SK-N-SH (cell line): ENCODE measurements around the gene LDB2. TPM values are rescaled to one million over a fixed set of nuclear protein-coding genes. Genes with fewer than 3 reads are reported as not detected.

Experiments used
- CTCF ChIA-PET: fragments of 300-600, 350-600 bp; formaldehyde crosslinking; extraction: SDS; loops from one replicate; lab custom pipeline; 2021; lab: Yijun Ruan, JAX
- POLR2A ChIA-PET: fragments of 350-600 bp; sonication (Branson Sonifier 250); formaldehyde crosslinking; extraction: SDS; loops from one replicate; lab custom pipeline; 2020; ENCODE audit warnings: antibody characterized with exemption, inconsistent platforms; lab: Yijun Ruan, JAX
- DNase-seq: peaks from one replicate; pipeline ENCODE4 v3.0.0; 2012
- H2AFZ ChIP-seq: fragments of 200-600 bp; sonication (generic); 2 replicates; pipeline ENCODE4 v1.8.1; 2016; ENCODE audit warnings: antibody characterized with exemption, mild to moderate bottlenecking, low read depth
- H3F3A ChIP-seq: fragments of 200-600 bp; sonication (generic); replicated peaks from 2 replicates; pipeline ENCODE3; 2016; ENCODE audit warnings: antibody characterized with exemption, mild to moderate bottlenecking; ENCODE audit not compliant: insufficient read depth
- H3K27ac ChIP-seq, 2 experiments: fragments of 200-500 bp in 1 of 2; fragments of 200-600 bp in 1 of 2; sonication (Bioruptor generic) in 1 of 2; sonication (generic), shearing (Covaris generic) in 1 of 2; 2 replicates each; pipeline versions ENCODE4 v1.5.1 to v1.6.1; 2014 to 2016; ENCODE audit warnings: low read depth in 2 of 2, inconsistent platforms in 1 of 2, low read length in 1 of 2, mild to moderate bottlenecking in 1 of 2, mixed read lengths in 1 of 2
- H3K27me3 ChIP-seq: fragments of 200-600 bp; sonication (generic), shearing (Covaris generic); 2 replicates; pipeline ENCODE4 v1.6.1; 2016; ENCODE audit warnings: mixed run types; ENCODE audit not compliant: insufficient read depth
- H3K36me3 ChIP-seq, 2 experiments: fragments of 200-500 bp in 1 of 2; fragments of 200-600 bp in 1 of 2; sonication (Bioruptor generic) in 1 of 2; sonication (generic) in 1 of 2; replicated peaks in 1 of 2; 2 replicates each; pipeline versions ENCODE3 to v1.5.1; 2014 to 2016; ENCODE audit warnings: low read length in 1 of 2, mild to moderate bottlenecking in 1 of 2; ENCODE audit not compliant: insufficient read depth in 2 of 2, control insufficient read depth in 1 of 2
- H3K4me1 ChIP-seq, 2 experiments: fragments of 200-500 bp in 1 of 2; fragments of 200-600 bp in 1 of 2; sonication (Bioruptor generic) in 1 of 2; sonication (generic), shearing (Covaris generic) in 1 of 2; 2 replicates each; pipeline versions ENCODE4 v1.5.1 to v1.6.1; 2014 to 2016; ENCODE audit warnings: low read depth in 1 of 2, low read length in 1 of 2, mixed run types in 1 of 2; ENCODE audit not compliant: insufficient read depth in 2 of 2, control insufficient read depth in 1 of 2
- H3K4me2 ChIP-seq: fragments of 200-600 bp; sonication (generic), shearing (Covaris generic); 2 replicates; pipeline ENCODE4 v1.6.1; 2017; ENCODE audit warnings: mixed run types
- H3K4me3 ChIP-seq, 2 experiments: fragments of 200-500 bp in 1 of 2; fragments of 200-600 bp in 1 of 2; sonication (Bioruptor generic) in 1 of 2; sonication (generic), shearing (Covaris generic) in 1 of 2; 2 replicates each; pipeline versions ENCODE4 v1.5.1 to v1.8.1; 2014 to 2016; ENCODE audit warnings: low read depth in 2 of 2, inconsistent platforms in 1 of 2, low read length in 1 of 2, mild to moderate bottlenecking in 1 of 2, mixed read lengths in 1 of 2, moderate library complexity in 1 of 2
- H3K79me2 ChIP-seq: fragments of 200-600 bp; sonication (generic); 2 replicates; pipeline ENCODE4 v1.8.1; 2017; ENCODE audit warnings: mild to moderate bottlenecking; ENCODE audit not compliant: insufficient read depth
- H3K9ac ChIP-seq: fragments of 200-600 bp; sonication (generic); 2 replicates; pipeline ENCODE4 v1.6.1; 2017; ENCODE audit warnings: mixed run types
- H3K9me2 ChIP-seq: fragments of 200-600 bp; sonication (generic); 2 replicates; pipeline ENCODE4 v1.6.1; 2017; ENCODE audit warnings: mixed run types
- H3K9me3 ChIP-seq: fragments of 200-600 bp; sonication (generic); 2 replicates; pipeline ENCODE4 v1.6.1; 2017; ENCODE audit warnings: mixed run types, mild to moderate bottlenecking, moderate library complexity
- H4K20me1 ChIP-seq: fragments of 200-600 bp; sonication (generic); 2 replicates; pipeline ENCODE4 v1.6.1; 2017; ENCODE audit warnings: mild to moderate bottlenecking, mixed run types; ENCODE audit not compliant: insufficient read depth
- CHD2 ChIP-seq: fragments of 150-350 bp; IDR thresholded peaks from 2 replicates; pipeline ENCODE4 v1.6.1; 2018; ENCODE audit warnings: low read length; ENCODE audit not compliant: partially characterized antibody
- CTCF ChIP-seq: fragments of 200-600 bp; sonication (generic); IDR thresholded peaks from 2 replicates; pipeline ENCODE4 v1.6.1; 2017; ENCODE audit warnings: antibody characterized with exemption, mild to moderate bottlenecking, moderate library complexity
- ELF1 ChIP-seq: IDR thresholded peaks from 2 replicates; pipeline ENCODE4 v1.4.0; 2012
- FOSL2 ChIP-seq: IDR thresholded peaks from 2 replicates; pipeline ENCODE4 v1.4.0; 2012; ENCODE audit warnings: low read depth, mild to moderate bottlenecking, moderate library complexity, borderline replicate concordance
- IRF3 ChIP-seq: fragments of 150-350 bp; IDR thresholded peaks from 2 replicates; pipeline ENCODE4 v1.6.1; 2016; ENCODE audit warnings: mild to moderate bottlenecking, low read depth, low read length
- MEF2A ChIP-seq: IDR thresholded peaks from 2 replicates; pipeline ENCODE4 v1.4.0; 2012; ENCODE audit warnings: low read depth, borderline replicate concordance
- PBX3 ChIP-seq: IDR thresholded peaks from 2 replicates; pipeline ENCODE4; 2012
- POLR2AphosphoS5 ChIP-seq: IDR thresholded peaks from 2 replicates; pipeline ENCODE4 v1.6.1; 2012; ENCODE audit warnings: low read depth, low read length
- RCOR1 ChIP-seq: fragments of 150-350 bp; IDR thresholded peaks from 2 replicates; pipeline ENCODE4 v1.6.1; 2017; ENCODE audit warnings: antibody characterized with exemption, low read length
- RXRA ChIP-seq: IDR thresholded peaks from 2 replicates; pipeline ENCODE4 v1.4.0; 2012; ENCODE audit warnings: low read depth, mild to moderate bottlenecking, borderline replicate concordance
- SIN3A ChIP-seq: IDR thresholded peaks from 2 replicates; pipeline ENCODE4 v1.6.1; 2012; ENCODE audit warnings: low read depth, mild to moderate bottlenecking, low read length, moderate library complexity, borderline replicate concordance
- TAF1 ChIP-seq: IDR thresholded peaks from 2 replicates; pipeline ENCODE4 v1.6.1; 2012; ENCODE audit warnings: low read depth, mild to moderate bottlenecking, low read length, moderate library complexity, borderline replicate concordance
- TEAD4 ChIP-seq: IDR thresholded peaks from 2 replicates; pipeline ENCODE4 v1.4.0; 2012; ENCODE audit warnings: mild to moderate bottlenecking, borderline replicate concordance; ENCODE audit not compliant: insufficient read depth
- USF1 ChIP-seq: IDR thresholded peaks from 2 replicates; pipeline ENCODE4 v1.4.0; 2012; ENCODE audit warnings: low read depth, borderline replicate concordance
- YY1 ChIP-seq: IDR thresholded peaks from 2 replicates; pipeline ENCODE4 v1.4.0; 2012; ENCODE audit warnings: low read depth, mild to moderate bottlenecking
- polyA plus RNA-seq, 3 experiments: library from polyadenylated mRNA; depleted of rRNA; stranded (reverse); fragments of >200 nt; gene quantifications; 2 replicates each; pipeline ENCODE4 v1.2.3, GENCODE V29; 2012
- TF ChIP-seq, protein P1 (sequence below): IDR thresholded peaks from 2 replicates; pipeline ENCODE4 v1.4.0; 2012; ENCODE audit warnings: low read depth

Gene LDB2
- polyA plus RNA-seq, 1 of the 3 experiments (the other 2 are of a cell fraction), result 11.0 TPM

- Histone ChIP-seq H3K9me3 (no peaks in the 10 kb centered on the region), H3K79me2 (no peaks in the 10 kb centered on the region), H3F3A (peaks cover 7% of the 10 kb centered on the region), H3K9ac (no peak overlapping the region), H2AFZ (no peak overlapping the region), H3K27ac (no peak overlapping the region), H3K9me2 (no peaks in the 10 kb centered on the region), H3K36me3 (peaks cover 0 to 6% of the 10 kb centered on the region in 2 experiments), H3K4me1 (peaks cover 0 to 8% of the 10 kb centered on the region in 2 experiments; a peak in 1 of 4 replicates), H4K20me1 (no peaks in the 10 kb centered on the region), H3K4me3 (no peak overlapping the region), H3K4me2 (no peak overlapping the region), H3K27me3 (no peaks in the 10 kb centered on the region)
- no peak for TF ChIP-seq PBX3
- TF ChIP-seq, protein P1, sequence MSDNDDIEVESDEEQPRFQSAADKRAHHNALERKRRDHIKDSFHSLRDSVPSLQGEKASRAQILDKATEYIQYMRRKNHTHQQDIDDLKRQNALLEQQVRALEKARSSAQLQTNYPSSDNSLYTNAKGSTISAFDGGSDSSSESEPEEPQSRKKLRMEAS, result no peak
- TF ChIP-seq IRF3, result no peak
- no peak for TF ChIP-seq YY1
- no peak for TF ChIP-seq TAF1
- no peak for TF ChIP-seq ELF1
- TF ChIP-seq FOSL2, result no peak
- TF ChIP-seq CTCF, result no peak
- no peak for TF ChIP-seq TEAD4
- no peak for TF ChIP-seq CHD2
- TF ChIP-seq USF1, result no peak
- no peak for TF ChIP-seq MEF2A
- no peak for TF ChIP-seq RXRA
- no peak for TF ChIP-seq SIN3A
- no peak for TF ChIP-seq RCOR1
- no peak for TF ChIP-seq POLR2AphosphoS5
- CTCF ChIA-PET, result interaction anchor here (0.9 to 1.5 kb wide), 2 partner anchors 64 to 868 kb away, joined by 3 read pairs; no protein-coding TSS in a partner anchor
- POLR2A ChIA-PET, result no interaction called here
- DNase-seq, result no peak
Measured at GRCh38 chr4:16580514-16580913, 317.9 kb downstream of the LDB2 start.
